ENCODE results near the gene GBF1. TPM values are rescaled to one million over a fixed set of nuclear protein-coding genes. Genes with fewer than 3 reads are reported as not detected.

GBF1 gene
- total and polyA plus RNA-seq, 2 of the 13 experiments (the other 11 are each of a cell fraction or from before 2014, with no cell fraction given), result 17.1 to 21.9 TPM

- TF ChIP-seq ZBTB38 (CRISPR knock-in tag; IDR thresholded peaks at IDR 0.05), result 0 out of 2 replicates have a peak, but pooled peaks have one; percentile 76
- TF ChIP-seq MXI1 (IDR thresholded peaks at IDR 0.05; ENCODE audit: borderline replicate concordance, low read depth, low read length), result peak; percentile 65; the same call in 1 of the 3 replicates
- peak; percentile 76 for TF ChIP-seq ZNF331 (CRISPR knock-in tag; IDR thresholded peaks at IDR 0.05)
- TF ChIP-seq ZNF660 (CRISPR knock-in tag; IDR thresholded peaks at IDR 0.05; ENCODE audit: borderline replicate concordance, low read depth), result peak; percentile 64; the same call in 1 of the 2 replicates
- no peak; a peak in 1 of 4 replicates for TF ChIP-seq POLR2A (IDR thresholded peaks at IDR 0.05; ENCODE audit: insufficient read depth in 1 of 2, low read depth in 2 of 2, low read length in 2 of 2)
- TF ChIP-seq TERF1 (CRISPR knock-in tag; IDR thresholded peaks at IDR 0.05), result peak; percentile 81; the same call in 1 of the 2 replicates
- peak; percentile 96 for TF ChIP-seq ZIK1 (CRISPR knock-in tag; IDR thresholded peaks at IDR 0.05; ENCODE audit: borderline replicate concordance, low read depth)
- 0 out of 2 replicates have a peak, but pooled peaks have one; percentile 34 for TF ChIP-seq CHD2 (IDR thresholded peaks at IDR 0.05; ENCODE audit: low read depth, low read length)
- no peak for TF ChIP-seq ZNF12 (CRISPR knock-in tag; IDR thresholded peaks at IDR 0.05)
- peak; percentile 88; the same call in 1 of the 2 replicates for TF ChIP-seq IRF9 (CRISPR knock-in tag; IDR thresholded peaks at IDR 0.05; ENCODE audit: borderline replicate concordance)
- peak; percentile 81; the same call in 1 of the 2 replicates for TF ChIP-seq ZNF446 (CRISPR knock-in tag; IDR thresholded peaks at IDR 0.05)
- TF ChIP-seq GATA4 (IDR thresholded peaks at IDR 0.05; ENCODE audit: borderline replicate concordance, low read depth), result no peak
- TF ChIP-seq ETV5 (CRISPR knock-in tag; IDR thresholded peaks at IDR 0.05; ENCODE audit: borderline replicate concordance), result no peak
- peak; percentile 76 for TF ChIP-seq TFE3 (CRISPR knock-in tag; IDR thresholded peaks at IDR 0.05)
- peak; percentile 93 for TF ChIP-seq ERF (CRISPR knock-in tag; IDR thresholded peaks at IDR 0.05)
- no peak for TF ChIP-seq PBX3 (CRISPR knock-in tag; IDR thresholded peaks at IDR 0.05; ENCODE audit: borderline replicate concordance)
- TF ChIP-seq MYC (CRISPR knock-in tag; IDR thresholded peaks at IDR 0.05; ENCODE audit: borderline replicate concordance), result no peak; the same call in 1 of the 2 replicates
- TF ChIP-seq ZBTB3 (CRISPR knock-in tag; IDR thresholded peaks at IDR 0.05; ENCODE audit: borderline replicate concordance, low read depth), result peak; percentile 89
- no peak for TF ChIP-seq SP1 (IDR thresholded peaks at IDR 0.05)
- peak; percentile 58 for TF ChIP-seq SP1 (CRISPR knock-in tag; IDR thresholded peaks at IDR 0.05)
- peak; percentile 65 for TF ChIP-seq TEAD3 (CRISPR knock-in tag; optimal IDR thresholded peaks at IDR 0.05; ENCODE audit: borderline replicate concordance)
- TF ChIP-seq HMGXB4 (CRISPR knock-in tag; IDR thresholded peaks at IDR 0.05; ENCODE audit: borderline replicate concordance in 1 of 2, low read depth in 1 of 2), result peak; percentile 14 to 64; a peak in 2 of 4 replicates
Observed at GRCh38 chr10:102225646-102226541, 19.4 kb upstream of the GBF1 start, which contains the start of gene ELOVL3 (continued).
